IMR-90 (cell line): ENCODE measurements around the gene NEK11. TPM values are rescaled to one million over a fixed set of nuclear protein-coding genes. Genes with fewer than 3 reads are reported as not detected.

Source experiments
- ATAC-seq: fragments of 200-7000 bp; cut with Tn5 transposase; 2 replicates; pipeline ENCODE4 v1.9.1; 2020; ENCODE audit warnings: low read depth, mild to moderate bottlenecking, moderate library complexity
- BruUV-seq: library from RNA; stranded (reverse); fragments of 400-500 nt; replicated peaks from 2 replicates; lab custom pipeline; 2021; lab: Mats Ljungman, UMichigan
- CTCF ChIA-PET: fragments of 300-600 bp; formaldehyde crosslinking; extraction: SDS; loops from one replicate; lab custom pipeline; 2021; ENCODE audit warnings: antibody characterized with exemption; lab: Yijun Ruan, JAX
- POLR2A ChIA-PET: fragments of 300-600 bp; sonication (Branson Sonifier 250); formaldehyde crosslinking; loops from one replicate; lab custom pipeline; 2022; ENCODE audit warnings: antibody characterized with exemption; ENCODE audit not compliant: unreplicated experiment; lab: Charles Lee
- DNase-seq: peaks from one replicate; pipeline ENCODE4 v3.0.0; 2013
- H2AFZ ChIP-seq: replicated peaks from 2 replicates; pipeline ENCODE3; 2013; ENCODE audit warnings: low read length, mild to moderate bottlenecking; ENCODE audit not compliant: poor library complexity
- H2AK5ac ChIP-seq: 2 replicates; pipeline ENCODE4 v1.6.1; 2013; ENCODE audit warnings: low read depth, low read length, inconsistent platforms
- H2AK9ac ChIP-seq: replicated peaks from 2 replicates; pipeline ENCODE3; 2013; ENCODE audit warnings: mild to moderate bottlenecking, low read depth, low read length, moderate library complexity; ENCODE audit not compliant: poor library complexity
- H2BK120ac ChIP-seq: 2 replicates; pipeline ENCODE4 v1.6.1; 2013; ENCODE audit warnings: low read depth, low read length, inconsistent platforms
- H2BK15ac ChIP-seq: 3 replicates; pipeline ENCODE4 v1.6.1; 2013; ENCODE audit warnings: low read depth, low read length, inconsistent platforms
- H2BK20ac ChIP-seq: 2 replicates; pipeline ENCODE4 v1.6.1; 2013; ENCODE audit warnings: low read depth, mild to moderate bottlenecking, inconsistent platforms, low read length, moderate library complexity
- H2BK5ac ChIP-seq: 2 replicates; pipeline ENCODE4 v1.6.1; 2013; ENCODE audit warnings: mild to moderate bottlenecking, low read depth, low read length, inconsistent platforms; ENCODE audit not compliant: poor library complexity, severe bottlenecking
- H3K14ac ChIP-seq: replicated peaks from 2 replicates; pipeline ENCODE4 v1.6.1; 2013; ENCODE audit warnings: low read depth, low read length, inconsistent platforms
- H3K18ac ChIP-seq: 2 replicates; pipeline ENCODE4 v1.6.1; 2013; ENCODE audit warnings: low read depth, low read length, control low read depth
- H3K23ac ChIP-seq: 2 replicates; pipeline ENCODE4 v1.6.1; 2013; ENCODE audit warnings: low read depth, low read length, inconsistent platforms
- H3K27ac ChIP-seq: 2 replicates; pipeline ENCODE4 v1.5.1; 2013; ENCODE audit warnings: mild to moderate bottlenecking, control low read depth, low read length; ENCODE audit not compliant: insufficient read depth
- H3K27me3 ChIP-seq: 2 replicates; pipeline ENCODE4 v1.6.1; 2013; ENCODE audit warnings: low read length; ENCODE audit not compliant: control insufficient read depth, insufficient read depth
- H3K36me3 ChIP-seq: 2 replicates; pipeline ENCODE4 v1.6.1; 2013; ENCODE audit warnings: low read length, mixed read lengths; ENCODE audit not compliant: control insufficient read depth, insufficient read depth
- H3K4ac ChIP-seq: 2 replicates; pipeline ENCODE4 v1.6.1; 2013; ENCODE audit warnings: low read depth, low read length, inconsistent platforms
- H3K4me1 ChIP-seq: 2 replicates; pipeline ENCODE4 v1.6.1; 2013; ENCODE audit warnings: low read length, mixed read lengths; ENCODE audit not compliant: control insufficient read depth, insufficient read depth
- H3K4me2 ChIP-seq: 2 replicates; pipeline ENCODE4 v1.6.1; 2013; ENCODE audit warnings: low read depth, mild to moderate bottlenecking, control low read depth, low read length, moderate library complexity
- H3K4me3 ChIP-seq: 2 replicates; pipeline ENCODE4 v1.5.1; 2013; ENCODE audit warnings: low read depth, mild to moderate bottlenecking, control low read depth, low read length, moderate library complexity; ENCODE audit not compliant: insufficient read depth
- H3K56ac ChIP-seq: 2 replicates; pipeline ENCODE4 v1.6.1; 2013; ENCODE audit warnings: low read length, inconsistent platforms; ENCODE audit not compliant: insufficient read depth; ENCODE audit errors: extremely low read depth
- H3K79me1 ChIP-seq, 2 experiments: 2 replicates each; pipeline ENCODE4 v1.6.1; 2013; ENCODE audit warnings: low read length in 2 of 2, inconsistent platforms in 1 of 2, low read depth in 1 of 2
- H3K9ac ChIP-seq: 2 replicates; pipeline ENCODE4 v1.6.1; 2013; ENCODE audit warnings: low read depth, low read length, control low read depth
- H3K9me1 ChIP-seq: 2 replicates; pipeline ENCODE4 v1.6.1; 2013; ENCODE audit warnings: low read length, inconsistent platforms; ENCODE audit not compliant: insufficient read depth
- H3K9me3 ChIP-seq: 2 replicates; pipeline ENCODE4 v1.6.1; 2013; ENCODE audit warnings: low read length; ENCODE audit not compliant: control insufficient read depth, insufficient read depth
- H4K20me1 ChIP-seq: 2 replicates; pipeline ENCODE4 v1.6.1; 2013; ENCODE audit warnings: low read length, inconsistent platforms; ENCODE audit not compliant: insufficient read depth
- H4K5ac ChIP-seq: 2 replicates; pipeline ENCODE4 v1.6.1; 2013; ENCODE audit warnings: mild to moderate bottlenecking, low read depth, low read length, control low read depth
- H4K8ac ChIP-seq, 2 experiments: 2 replicates each; pipeline ENCODE4 v1.6.1; 2013; ENCODE audit warnings: low read depth in 2 of 2, low read length in 2 of 2, control low read depth in 1 of 2, inconsistent platforms in 1 of 2
- H4K91ac ChIP-seq: 2 replicates; pipeline ENCODE4 v1.6.1; 2013; ENCODE audit warnings: low read depth, low read length, inconsistent platforms; ENCODE audit not compliant: insufficient read depth
- POLR2A ChIP-seq: IDR thresholded peaks from 2 replicates; pipeline ENCODE4 v1.6.1; 2012; ENCODE audit warnings: mild to moderate bottlenecking, low read depth, low read length
- RFX5 ChIP-seq: IDR thresholded peaks from 2 replicates; pipeline ENCODE4 v1.8.0; 2012; ENCODE audit warnings: low read depth, mild to moderate bottlenecking, low read length, moderate library complexity
- SMC3 ChIP-seq: fragments of 150-350 bp; IDR thresholded peaks from 2 replicates; pipeline ENCODE4 v1.6.1; 2016; ENCODE audit warnings: low read depth, mild to moderate bottlenecking, antibody characterized with exemption, low read length, moderate library complexity
- WGBS, 2 experiments: methylation state at CpG; one replicate each; pipeline versions ENCODE4 v1.1.5 to v1.1.7; 2013; ENCODE audit warnings: missing lambda C conversion rate in 2 of 2; ENCODE audit not compliant: insufficient read length in 1 of 2; ENCODE audit errors: extremely low coverage in 2 of 2; 5-methylcytosine and 5-hydroxymethylcytosine counted together
- dilution Hi-C: fragments of 300-500 bp; cut with HindIII; formaldehyde crosslinking; loops from one replicate; pipeline ENCODE4 v1.14.3; 2018; ENCODE audit warnings: low sequenced_read_pairs; ENCODE audit not compliant: unreplicated experiment
- in situ Hi-C: fragments of 300-500 bp; cut with MboI; formaldehyde crosslinking; loops from 3 replicates; pipeline ENCODE4 v1.14.3; 2019; ENCODE audit warnings: low sequenced_read_pairs, inconsistent platforms, mixed read lengths
- intact Hi-C: fragments of 100-400 bp; cut with micrococcal nuclease; formaldehyde crosslinking; loops from 2 replicates; pipeline ENCODE4 v1.10.0; 2022
- polyA plus RNA-seq, 3 experiments: library from polyadenylated mRNA; depleted of rRNA; stranded (reverse); fragments of >200 nt; gene quantifications; 2 replicates each; pipeline ENCODE4 v1.2.3, GENCODE V29; 2012; ENCODE audit warnings: low replicate concordance in 1 of 3
- total RNA-seq: library from RNA; depleted of rRNA; stranded (reverse); fragments of >200 nt; gene quantifications from 2 replicates; pipeline ENCODE4 v1.2.3, GENCODE V29; 2012

Gene NEK11
- total and polyA plus RNA-seq, 2 of the 4 experiments (the other 2 are of a cell fraction) = 1.1 to 1.6 TPM

DNA sequence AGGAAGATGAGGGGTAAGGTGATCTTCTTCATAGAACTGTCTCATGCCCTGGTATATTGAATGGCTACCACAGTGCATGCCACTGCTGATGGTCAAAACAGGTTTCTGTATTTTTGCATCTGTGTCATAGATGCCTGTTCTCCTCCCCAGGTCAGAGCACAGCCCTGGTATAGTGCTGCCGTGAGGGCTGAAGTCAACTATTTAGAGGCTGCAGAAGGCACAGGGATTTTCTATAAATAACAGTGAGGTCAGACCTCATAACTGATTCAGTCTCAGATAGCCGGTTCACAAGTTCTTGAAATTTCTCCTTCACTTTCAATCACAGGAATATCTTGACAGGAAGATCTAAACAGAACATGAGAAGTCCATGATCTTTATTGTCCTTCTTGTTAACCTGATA lies 255.7 kb downstream of the NEK11 start:
- no CpG with 5 or more reads among the region's 2 CpGs for WGBS, 2 experiments
- TF ChIP-seq POLR2A = no peak
- TF ChIP-seq SMC3 = no peak
- no peak for TF ChIP-seq RFX5

More for the DNA sequence above, 255.7 kb downstream of the NEK11 start:
- Histone ChIP-seq H4K5ac (no peak overlapping the region), H3K9me3 (no peaks in the 10 kb centered on the region), H3K79me1 (no peaks in the 10 kb centered on the region), H3K14ac (no peak overlapping the region), H2AFZ (no peak overlapping the region), H4K8ac (no peak overlapping the region), H3K4ac (no peak overlapping the region), H2BK120ac (no peak overlapping the region), H2AK9ac (no peak overlapping the region), H3K9me1 (no peaks in the 10 kb centered on the region), H3K23ac (no peak overlapping the region), H3K9ac (no peak overlapping the region), H3K27ac (no peak overlapping the region), H3K36me3 (no peaks in the 10 kb centered on the region), H2BK20ac (no peak overlapping the region), H3K56ac (no peak overlapping the region), H3K4me2 (no peak overlapping the region), H3K4me1 (no peaks in the 10 kb centered on the region), H3K18ac (no peak overlapping the region), H3K27me3 (no peaks in the 10 kb centered on the region), H3K4me3 (no peak overlapping the region), H2BK5ac (no peak overlapping the region), H4K20me1 (no peaks in the 10 kb centered on the region), H2AK5ac (no peak overlapping the region), H4K91ac (no peak overlapping the region), H2BK15ac (no peak overlapping the region)
- ChIA-PET CTCF (no interaction called here), POLR2A (no interaction called here)
- ATAC-seq = no peak
- no peak for DNase-seq
- intact Hi-C loops (no loop called here), dilution Hi-C loops (no loop called here), in situ Hi-C loops (no loop called here)
- BruUV-seq = no TSS peak
